ENCODE measurements around the gene HILPDA.
"Not testable (repeated sequence)": the region's sequence is repeated elsewhere in the genome, so short reads cannot be mapped to it uniquely, and the experiment has no call there.

HILPDA gene

GRCh38 chr7:128431754-128432153 is 23.9 kb upstream of the HILPDA start:
- no peak for DNase-seq (ENCODE audit: low read depth in 2 of 2)

GRCh38 chr7:128434413-128435326 is 21.0 kb upstream of the HILPDA start:
- DNase-seq (ENCODE audit: low read depth in 2 of 2) = no peak

GRCh38 chr7:128435327-128435686 is 20.4 kb upstream of the HILPDA start:
- no peak for DNase-seq (ENCODE audit: low read depth in 2 of 2)

- no peak for DNase-seq (ENCODE audit: low read depth in 2 of 2)
Observed at GRCh38 chr7:128437426-128438332, 18.0 kb upstream of the HILPDA start.

- no peak for DNase-seq (ENCODE audit: low read depth in 2 of 2)
Observed at GRCh38 chr7:128442356-128442755, 13.3 kb upstream of the HILPDA start.

- DNase-seq (ENCODE audit: low read depth in 2 of 2) = no peak
Observed at GRCh38 chr7:128443831-128444600, 11.7 kb upstream of the HILPDA start.

- DNase-seq (ENCODE audit: low read depth in 2 of 2) = no peak
Observed at GRCh38 chr7:128446306-128446705, 9.4 kb upstream of the HILPDA start.

- no peak for DNase-seq (ENCODE audit: low read depth in 2 of 2)
Observed at GRCh38 chr7:128447941-128448564, 7.6 kb upstream of the HILPDA start.

GRCh38 chr7:128448751-128449302 is 6.9 kb upstream of the HILPDA start:
- no peak for DNase-seq (ENCODE audit: low read depth in 2 of 2)

GRCh38 chr7:128450409-128450808 is 5.3 kb upstream of the HILPDA start:
- no peak for DNase-seq (ENCODE audit: low read depth in 2 of 2)

GRCh38 chr7:128450913-128451312 is 4.8 kb upstream of the HILPDA start:
- no peak for DNase-seq (ENCODE audit: low read depth in 2 of 2)

GRCh38 chr7:128452552-128452951 is 3.1 kb upstream of the HILPDA start:
- no peak for DNase-seq (ENCODE audit: low read depth in 2 of 2)

- no peak for DNase-seq (ENCODE audit: low read depth in 2 of 2)
Observed at GRCh38 chr7:128453836-128454804, 1.6 kb upstream of the HILPDA start.

- DNase-seq (ENCODE audit: low read depth in 2 of 2) = no peak
Observed at GRCh38 chr7:128454808-128455542, 703 bp upstream of the HILPDA start.

GRCh38 chr7:128456255-128456725 is 612 bp downstream of the HILPDA start:
- no peak for DNase-seq (ENCODE audit: low read depth in 2 of 2)

GRCh38 chr7:128457385-128457784 is 1.7 kb downstream of the HILPDA start:
- DNase-seq (ENCODE audit: low read depth in 2 of 2) = not testable (repeated sequence)

- no peak for DNase-seq (ENCODE audit: low read depth in 2 of 2)
Observed at GRCh38 chr7:128458956-128459355, 3.3 kb downstream of the HILPDA start.

GRCh38 chr7:128459394-128459878 is 3.8 kb downstream of the HILPDA start:
- DNase-seq (ENCODE audit: low read depth in 2 of 2) = peak; percentile 25 to 58

- no peak for DNase-seq (ENCODE audit: low read depth in 2 of 2)
Observed at GRCh38 chr7:128462460-128462859, 6.8 kb downstream of the HILPDA start.
